ENCODE measurements around the gene CPA3. TPM values are rescaled to one million over a fixed set of nuclear protein-coding genes. Genes with fewer than 3 reads are reported as not detected.

Gene CPA3
- not detected for polyA plus RNA-seq

GRCh38 chr3:148865049-148865448 lies at the start of gene CPA3:
Gene CPA3, plus strand, starts transcription at chr3:148865296. Its CDS starts 12 bp downstream, at chr3:148865308.
- no peak within 1 kb of the TSS for H3K27ac Mint-ChIP-seq
- no peak within 1 kb of the TSS for H3K4me3 Mint-ChIP-seq
- no peaks in the 10 kb centered on the region for H3K4me1 Mint-ChIP-seq
- no peaks in the 10 kb centered on the region for H3K9me3 Mint-ChIP-seq
- H3K36me3 Mint-ChIP-seq = peaks cover 2% of the 10 kb centered on the region
- H3K27me3 Mint-ChIP-seq = peaks cover 8% of the 10 kb centered on the region

- Mint-ChIP-seq H3K27me3 (peaks cover 1% of the 10 kb centered on the region), H3K9me3 (no peaks in the 10 kb centered on the region), H3K36me3 (no peaks in the 10 kb centered on the region), H3K4me1 (peaks cover 0 to 1% (median 0%) of the 10 kb centered on the region in 3 donors), H3K4me3 (no peak overlapping the region), H3K27ac (no peak overlapping the region)
Observed at GRCh38 chr3:148815316-148816110, 49.6 kb upstream of the CPA3 start.

GRCh38 chr3:148816427-148816826 lies 48.7 kb upstream of the CPA3 start:
- Mint-ChIP-seq H3K4me1 (peaks cover 0 to 1% (median 0%) of the 10 kb centered on the region in 3 donors), H3K9me3 (no peaks in the 10 kb centered on the region), H3K4me3 (no peak overlapping the region), H3K36me3 (no peaks in the 10 kb centered on the region), H3K27ac (no peak overlapping the region), H3K27me3 (peaks cover 1% of the 10 kb centered on the region)

- peaks cover 0 to 1% (median 0%) of the 10 kb centered on the region in 3 donors for H3K4me1 Mint-ChIP-seq
- H3K36me3 Mint-ChIP-seq = no peaks in the 10 kb centered on the region
- peaks cover 1% of the 10 kb centered on the region for H3K27me3 Mint-ChIP-seq
Observed at GRCh38 chr3:148816981-148817525, 48.0 kb upstream of the CPA3 start.

GRCh38 chr3:148820361-148821245 lies 44.5 kb upstream of the CPA3 start:
- Mint-ChIP-seq H3K4me1 (no peaks in the 10 kb centered on the region), H3K9me3 (no peaks in the 10 kb centered on the region), H3K36me3 (no peaks in the 10 kb centered on the region), H3K4me3 (no peak overlapping the region), H3K27ac (no peak overlapping the region), H3K27me3 (peaks cover 1% of the 10 kb centered on the region)

More at GRCh38 chr3:148816981-148817525, 48.0 kb upstream of the CPA3 start:
- Mint-ChIP-seq H3K27ac (no peak overlapping the region), H3K9me3 (no peaks in the 10 kb centered on the region), H3K4me3 (no peak overlapping the region)

GRCh38 chr3:148823026-148823425 lies 42.1 kb upstream of the CPA3 start:
- Mint-ChIP-seq H3K27me3 (peaks cover 1% of the 10 kb centered on the region), H3K36me3 (no peaks in the 10 kb centered on the region), H3K9me3 (no peaks in the 10 kb centered on the region), H3K27ac (no peak overlapping the region), H3K4me1 (no peaks in the 10 kb centered on the region), H3K4me3 (no peak overlapping the region)

DNA sequence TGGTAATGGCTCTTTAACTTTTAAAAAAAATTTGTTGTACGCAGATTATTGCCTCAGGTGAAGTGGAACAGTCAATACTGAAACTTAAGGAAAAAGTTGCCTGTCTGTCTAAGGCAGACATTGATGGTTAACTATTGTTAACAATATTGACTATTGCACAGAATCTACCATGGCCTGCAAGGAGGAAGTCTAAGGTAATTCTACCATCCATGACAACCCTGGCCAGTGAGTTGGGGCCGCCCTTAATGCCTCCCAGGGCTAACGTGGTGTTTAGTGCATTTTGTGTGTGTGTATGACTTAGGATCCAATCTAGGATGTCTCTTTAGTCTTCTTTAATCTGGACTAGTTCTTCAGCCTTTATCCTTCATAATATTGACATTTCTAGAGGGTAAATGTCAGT lies 39.6 kb upstream of the CPA3 start:
- H3K4me3 Mint-ChIP-seq = no peak overlapping the region
- H3K9me3 Mint-ChIP-seq = no peaks in the 10 kb centered on the region
- H3K4me1 Mint-ChIP-seq = no peaks in the 10 kb centered on the region
- no peaks in the 10 kb centered on the region for H3K36me3 Mint-ChIP-seq
- no peaks in the 10 kb centered on the region for H3K27me3 Mint-ChIP-seq
- no peak overlapping the region for H3K27ac Mint-ChIP-seq

- Mint-ChIP-seq H3K27me3 (no peaks in the 10 kb centered on the region), H3K27ac (no peak within 1 kb of the TSS), H3K9me3 (no peaks in the 10 kb centered on the region), H3K36me3 (no peaks in the 10 kb centered on the region), H3K4me1 (no peaks in the 10 kb centered on the region), H3K4me3 (no peak within 1 kb of the TSS)
Observed at GRCh38 chr3:148827585-148827984, 37.5 kb upstream of the CPA3 start, which contains the start of gene CPB1. Gene CPB1, plus strand, starts transcription at chr3:148827811. Its CDS starts 13 bp downstream, at chr3:148827824.

DNA sequence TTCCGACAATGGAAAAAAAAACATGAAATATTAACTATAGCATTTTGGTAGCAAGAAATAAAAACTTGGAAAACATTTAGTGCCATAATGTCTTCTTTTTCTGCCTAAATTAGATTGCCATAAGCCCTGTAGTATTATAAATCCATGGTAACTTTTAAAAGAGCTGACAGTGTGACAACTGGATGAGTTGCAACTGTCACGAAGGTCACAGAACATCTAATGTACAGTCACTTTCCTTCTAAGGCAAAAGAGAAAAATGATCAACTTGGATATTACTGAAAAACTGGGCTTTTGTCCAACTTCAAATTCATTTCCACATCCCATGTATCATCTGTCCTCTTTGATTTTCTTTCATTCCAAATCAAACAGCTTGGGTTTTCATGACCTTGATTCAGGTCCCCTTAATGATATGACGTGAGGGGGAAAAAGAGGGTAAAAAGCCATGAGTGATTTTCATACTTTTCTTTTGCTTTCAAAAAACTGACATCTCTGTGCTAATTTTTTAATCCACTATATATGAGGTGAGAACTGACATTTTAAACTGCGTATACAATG lies 36.9 kb upstream of the CPA3 start:
- Mint-ChIP-seq H3K36me3 (no peaks in the 10 kb centered on the region), H3K27me3 (no peaks in the 10 kb centered on the region), H3K9me3 (no peaks in the 10 kb centered on the region), H3K27ac (no peak overlapping the region), H3K4me3 (no peak overlapping the region), H3K4me1 (no peaks in the 10 kb centered on the region)

DNA sequence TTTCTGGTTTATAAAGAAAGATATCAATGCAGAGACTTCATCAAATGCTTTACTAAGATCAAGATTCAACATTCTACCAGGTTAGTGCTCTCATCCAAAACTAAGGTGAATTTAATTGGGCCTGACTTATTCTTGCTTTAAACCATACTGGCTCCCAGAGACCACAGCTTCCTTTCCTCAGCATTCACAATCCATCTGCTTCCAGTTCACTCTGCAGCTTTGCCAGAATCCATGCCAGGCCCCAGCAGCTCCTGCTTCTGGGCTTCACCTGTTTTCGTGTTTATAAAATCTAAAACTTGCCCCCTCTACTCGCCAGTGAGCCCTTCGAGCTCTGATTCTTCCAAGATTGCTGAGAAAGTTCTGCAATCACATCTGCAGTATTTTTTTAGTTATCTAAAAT lies 35.2 kb upstream of the CPA3 start:
- Mint-ChIP-seq H3K27ac (no peak overlapping the region), H3K36me3 (no peaks in the 10 kb centered on the region), H3K4me1 (no peaks in the 10 kb centered on the region)

GRCh38 chr3:148833223-148833622 lies 31.9 kb upstream of the CPA3 start:
- Mint-ChIP-seq H3K27me3 (no peaks in the 10 kb centered on the region), H3K27ac (no peak overlapping the region), H3K9me3 (no peaks in the 10 kb centered on the region), H3K4me1 (no peaks in the 10 kb centered on the region), H3K4me3 (no peak overlapping the region), H3K36me3 (no peaks in the 10 kb centered on the region)

More for the DNA sequence above, 35.2 kb upstream of the CPA3 start:
- Mint-ChIP-seq H3K4me3 (no peak overlapping the region), H3K9me3 (no peaks in the 10 kb centered on the region), H3K27me3 (no peaks in the 10 kb centered on the region)

GRCh38 chr3:148839805-148840204 lies 25.3 kb upstream of the CPA3 start:
- H3K36me3 Mint-ChIP-seq = no peaks in the 10 kb centered on the region
- peaks cover 0 to 2% (median 0%) of the 10 kb centered on the region in 3 donors for H3K4me1 Mint-ChIP-seq
- no peaks in the 10 kb centered on the region for H3K27me3 Mint-ChIP-seq
- no peaks in the 10 kb centered on the region for H3K9me3 Mint-ChIP-seq
- no peak overlapping the region for H3K4me3 Mint-ChIP-seq
- no peak overlapping the region for H3K27ac Mint-ChIP-seq

- Mint-ChIP-seq H3K27me3 (no peaks in the 10 kb centered on the region), H3K4me1 (peaks cover 0 to 2% (median 0%) of the 10 kb centered on the region in 3 donors), H3K36me3 (no peaks in the 10 kb centered on the region), H3K27ac (no peak overlapping the region), H3K4me3 (no peak overlapping the region), H3K9me3 (no peaks in the 10 kb centered on the region)
Observed at GRCh38 chr3:148840451-148840850, 24.6 kb upstream of the CPA3 start.

DNA sequence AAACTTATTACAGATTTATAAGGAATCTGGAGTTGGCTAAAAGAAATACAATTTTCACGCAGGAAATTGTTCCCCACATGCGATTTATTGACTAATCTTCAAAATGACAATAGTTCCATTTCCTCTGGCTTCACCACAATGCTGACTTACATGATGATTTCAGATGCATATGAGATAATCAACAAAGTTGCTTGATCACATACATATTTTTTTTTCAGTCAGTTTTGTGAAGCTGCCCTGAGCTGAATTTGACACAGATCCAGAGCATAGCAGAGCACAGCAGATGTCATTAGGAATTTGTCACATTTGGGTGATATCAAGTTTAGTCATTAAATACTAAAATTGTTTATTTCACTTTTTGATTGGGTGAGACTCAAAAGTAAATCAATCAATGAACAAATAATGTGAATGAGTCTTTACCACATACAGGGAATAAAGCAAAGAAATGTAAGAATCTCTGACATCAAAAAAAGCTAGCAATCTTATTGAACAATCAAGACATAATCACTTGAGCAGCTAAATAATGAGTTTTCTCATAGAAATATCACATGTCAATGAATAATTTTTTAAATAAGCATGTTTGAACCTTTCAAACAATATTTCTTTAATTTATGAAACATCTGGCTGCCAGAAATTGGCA lies 19.2 kb upstream of the CPA3 start:
- H3K4me3 Mint-ChIP-seq = no peak overlapping the region
- H3K36me3 Mint-ChIP-seq = no peaks in the 10 kb centered on the region
- H3K4me1 Mint-ChIP-seq = no peaks in the 10 kb centered on the region
- H3K27ac Mint-ChIP-seq = no peak overlapping the region
- no peaks in the 10 kb centered on the region for H3K9me3 Mint-ChIP-seq
- no peaks in the 10 kb centered on the region for H3K27me3 Mint-ChIP-seq
